ENCODE results near the gene NME4. TPM values are rescaled to one million over a fixed set of nuclear protein-coding genes. Genes with fewer than 3 reads are reported as not detected.
A peak's percentile ranks its signal among the peaks of the same experiment; 100 is the strongest.

NME4 gene
- total and polyA plus RNA-seq, 8 donors, result 72.3 to 199 (median 158) TPM

- intact Hi-C loops (cut with DNase I), result no loop called here
- H3K4me1 ChIP-seq, result peaks cover 9 to 40% of the 10 kb centered on the region in 2 donors
- ATAC-seq, result no peak
- no peak for TF ChIP-seq CTCF (IDR thresholded peaks at IDR 0.05)
- no peak for DNase-seq
- peak overlapping the region; percentile 88 to 89 for H3K27ac ChIP-seq
- H3K4me3 ChIP-seq, result peak overlapping the region; percentile 65 to 78
- peaks cover 0 to 11% of the 10 kb centered on the region in 2 donors for H3K27me3 ChIP-seq
- no peaks in the 10 kb centered on the region for H3K9me3 ChIP-seq
- H3K36me3 ChIP-seq, result no peaks in the 10 kb centered on the region
Measured at GRCh38 chr16:425740-426114, 28.7 kb downstream of the NME4 start.

- Histone ChIP-seq H3K4me3 (peak overlapping the region; percentile 67 to 78), H3K27ac (no peak overlapping the region), H3K27me3 (peaks cover 0 to 11% of the 10 kb centered on the region in 2 donors), H3K9me3 (no peaks in the 10 kb centered on the region), H3K4me1 (peaks cover 9 to 40% of the 10 kb centered on the region in 2 donors), H3K36me3 (no peaks in the 10 kb centered on the region)
- intact Hi-C loops (cut with DNase I), result no loop called here
- DNase-seq (peak in 3 of 4 donors; percentile 3 to 82 (median 7)), ATAC-seq (no peak)
- TF ChIP-seq CTCF (IDR thresholded peaks at IDR 0.05), result no peak
Measured at GRCh38 chr16:426115-426905, 29.3 kb downstream of the NME4 start.

- H3K27me3 ChIP-seq, result peaks cover 0 to 11% of the 10 kb centered on the region in 2 donors
- intact Hi-C loops (cut with DNase I), result no loop called here
- H3K4me1 ChIP-seq, result peaks cover 9 to 40% of the 10 kb centered on the region in 2 donors
- peak overlapping the region; percentile 67 to 78 for H3K4me3 ChIP-seq
- no peak for TF ChIP-seq CTCF (IDR thresholded peaks at IDR 0.05)
- no peaks in the 10 kb centered on the region for H3K36me3 ChIP-seq
- no peak for ATAC-seq
- no peaks in the 10 kb centered on the region for H3K9me3 ChIP-seq
- DNase-seq, result peak in 1 of 4 donors; percentile 69
- no peak overlapping the region for H3K27ac ChIP-seq
Measured at GRCh38 chr16:426906-427249, 29.9 kb downstream of the NME4 start.

- DNase-seq, result peak in 2 of 4 donors; percentile 3 to 25
- no peak for ATAC-seq
- no peak for TF ChIP-seq CTCF (IDR thresholded peaks at IDR 0.05)
Measured at GRCh38 chr16:427250-427649, 30.3 kb downstream of the NME4 start.

GRCh38 chr16:430904-431303 lies 33.9 kb downstream of the NME4 start:
- peaks cover 4 to 19% of the 10 kb centered on the region in 2 donors for H3K4me1 ChIP-seq

More at GRCh38 chr16:427250-427649, 30.3 kb downstream of the NME4 start:
- Histone ChIP-seq H3K4me1 (peaks cover 9 to 40% of the 10 kb centered on the region in 2 donors), H3K27ac (no peak overlapping the region), H3K36me3 (no peaks in the 10 kb centered on the region), H3K9me3 (no peaks in the 10 kb centered on the region), H3K27me3 (peaks cover 0 to 11% of the 10 kb centered on the region in 2 donors), H3K4me3 (peak overlapping the region; percentile 67 to 78)
- intact Hi-C loops (cut with DNase I), result no loop called here

More at GRCh38 chr16:430904-431303, 33.9 kb downstream of the NME4 start:
- H3K27ac ChIP-seq, result no peak overlapping the region
- intact Hi-C loops (cut with DNase I), result no loop called here
- H3K27me3 ChIP-seq, result peaks cover 0 to 11% of the 10 kb centered on the region in 2 donors
- H3K9me3 ChIP-seq, result no peaks in the 10 kb centered on the region
- ATAC-seq (no peak), DNase-seq (no peak)
- TF ChIP-seq CTCF (IDR thresholded peaks at IDR 0.05), result no peak
- H3K36me3 ChIP-seq, result no peaks in the 10 kb centered on the region
- no peak overlapping the region for H3K4me3 ChIP-seq
